HCT116 (cell line): ENCODE results near the gene AMPD3. TPM values are rescaled to one million over a fixed set of nuclear protein-coding genes. Genes with fewer than 3 reads are reported as not detected.

Experiments used
- ATAC-seq: fragments of 200-7000 bp; cut with Tn5 transposase; 2 replicates; pipeline ENCODE4 v1.9.1; 2020; ENCODE audit warnings: mild to moderate bottlenecking, moderate library complexity
- BruUV-seq: library from RNA; stranded (reverse); fragments of 400-500 nt; replicated peaks from 2 replicates; lab custom pipeline; 2021; lab: Mats Ljungman, UMichigan
- CTCF ChIA-PET: fragments of 300-600 bp; sonication (Branson Sonifier 250); formaldehyde crosslinking; loops from one replicate; lab custom pipeline; 2021; ENCODE audit warnings: antibody characterized with exemption; lab: Charles Lee
- POLR2A ChIA-PET: fragments of 300-600, 350-600 bp; sonication (Branson Sonifier 250); formaldehyde crosslinking; loops from one replicate; lab custom pipeline; 2021; ENCODE audit warnings: antibody characterized with exemption; lab: Charles Lee
- RAD21 ChIA-PET, 2 experiments: fragments of 300-600 bp; sonication (Branson Sonifier 250); formaldehyde crosslinking; loops; one replicate each; lab custom pipeline; 2023; ENCODE audit warnings: low total read pairs in 2 of 2; ENCODE audit not compliant: uncharacterized antibody in 2 of 2, unreplicated experiment in 2 of 2, low non-redundant PET in 1 of 2; lab: Charles Lee
- DNase-seq: peaks from one replicate; pipeline ENCODE4 v3.0.0-alpha.2; 2010; ENCODE audit warnings: low read depth, low spot score
- H2AFZ ChIP-seq: fragments of 200-600 bp; shearing (Covaris generic), sonication (generic); 2 replicates; pipeline ENCODE4 v1.6.1; 2017; ENCODE audit warnings: low read depth, mixed run types, mixed read lengths, antibody characterized with exemption, low read length; ENCODE audit not compliant: poor library complexity, severe bottlenecking
- H3K27ac ChIP-seq: 2 replicates; pipeline ENCODE4 v1.5.1; 2012; ENCODE audit warnings: low read depth, low read length
- H3K27me3 ChIP-seq: fragments of 200-600 bp; sonication (generic); 2 replicates; pipeline ENCODE4 v1.6.1; 2016; ENCODE audit warnings: mixed run types, low read length, mixed read lengths; ENCODE audit not compliant: insufficient read depth
- H3K36me3 ChIP-seq, 2 experiments: fragments of 200-500 bp in 1 of 2; fragments of 200-600 bp in 1 of 2; sonication (Bioruptor generic) in 1 of 2; sonication (generic) in 1 of 2; 2 replicates each; pipeline versions ENCODE4 v1.5.1 to v1.6.1; 2014 to 2016; ENCODE audit warnings: low read length in 2 of 2, inconsistent platforms in 1 of 2, mixed read lengths in 1 of 2, mixed run types in 1 of 2; ENCODE audit not compliant: insufficient read depth in 2 of 2, control insufficient read depth in 1 of 2
- H3K4me1 ChIP-seq, 2 experiments: fragments of 200-600 bp in 1 of 2; sonication (generic) in 1 of 2; 2 replicates each; pipeline versions ENCODE4 v1.5.1 to v1.6.1; 2012 to 2017; ENCODE audit warnings: low read length in 2 of 2, inconsistent platforms in 1 of 2, mild to moderate bottlenecking in 1 of 2, mixed read lengths in 1 of 2, mixed run types in 1 of 2, moderate library complexity in 1 of 2; ENCODE audit not compliant: insufficient read depth in 2 of 2, control insufficient read depth in 1 of 2
- H3K4me2 ChIP-seq: fragments of 200-600 bp; sonication (generic); 2 replicates; pipeline ENCODE4 v1.6.1; 2017; ENCODE audit warnings: mixed run types, low read length, mixed read lengths
- H3K4me3 ChIP-seq, 2 experiments: fragments of 200-600 bp in 1 of 2; sonication (generic) in 1 of 2; replicated peaks in 1 of 2; 2 replicates each; pipeline ENCODE4 v1.5.1; 2011 to 2016; ENCODE audit warnings: low read length in 2 of 2, control low read depth in 1 of 2, low read depth in 1 of 2, mild to moderate bottlenecking in 1 of 2, mixed read lengths in 1 of 2, mixed run types in 1 of 2
- H3K79me2 ChIP-seq: fragments of 200-600 bp; sonication (generic); 2 replicates; pipeline ENCODE4 v1.6.1; 2017; ENCODE audit warnings: mild to moderate bottlenecking, mixed run types, low read length, moderate library complexity, mixed read lengths; ENCODE audit not compliant: insufficient read depth
- H3K9ac ChIP-seq: fragments of 200-600 bp; sonication (generic); 2 replicates; pipeline ENCODE4 v1.6.1; 2016; ENCODE audit warnings: low read length, mixed read lengths
- H3K9me2 ChIP-seq: fragments of 200-600 bp; sonication (generic), shearing (Covaris generic); 2 replicates; pipeline ENCODE4 v1.6.1; 2017; ENCODE audit warnings: mixed run types, mild to moderate bottlenecking, moderate library complexity; ENCODE audit not compliant: insufficient read depth
- H3K9me3 ChIP-seq, 2 experiments: fragments of 200-500 bp in 1 of 2; fragments of 200-600 bp in 1 of 2; sonication (Bioruptor generic) in 1 of 2; sonication (generic) in 1 of 2; 2 replicates each; pipeline ENCODE4 v1.6.1; 2014 to 2017; ENCODE audit warnings: low read length in 2 of 2, mixed read lengths in 2 of 2, inconsistent platforms in 1 of 2, low read depth in 1 of 2, mild to moderate bottlenecking in 1 of 2, mixed run types in 1 of 2, moderate library complexity in 1 of 2; ENCODE audit not compliant: control insufficient read depth in 1 of 2, insufficient read depth in 1 of 2
- H4K20me1 ChIP-seq: fragments of 200-600 bp; sonication (generic), shearing (Covaris generic); 2 replicates; pipeline ENCODE4 v1.6.1; 2017; ENCODE audit warnings: mixed run types, mild to moderate bottlenecking, moderate library complexity; ENCODE audit not compliant: insufficient read depth
- CTCF ChIP-seq, 3 experiments: fragments of 200-600 bp in 1 of 3; sonication (generic) in 1 of 3; IDR thresholded peaks in 2 of 3; conservative IDR thresholded peaks in 1 of 3; 2 replicates each; pipeline ENCODE4 v1.5.1; 2012 to 2017; ENCODE audit warnings: low read depth in 2 of 3, low read length in 2 of 3, antibody characterized with exemption in 1 of 3, borderline replicate concordance in 1 of 3, control low read depth in 1 of 3, mild to moderate bottlenecking in 1 of 3, mixed read lengths in 1 of 3, mixed run types in 1 of 3, moderate library complexity in 1 of 3; ENCODE audit not compliant: insufficient read depth in 1 of 3
- ELF1 ChIP-seq: IDR thresholded peaks from 2 replicates; pipeline ENCODE4 v1.6.1; 2012; ENCODE audit warnings: low read depth, borderline replicate concordance
- EZH2 ChIP-seq: fragments of 200-600 bp; sonication (generic); IDR thresholded peaks from 2 replicates; pipeline ENCODE4 v1.6.1; 2017; ENCODE audit warnings: antibody characterized with exemption, mixed run types
- EZH2phosphoT487 ChIP-seq: fragments of 200-600 bp; IDR thresholded peaks from 2 replicates; pipeline ENCODE4 v1.6.1; 2018; ENCODE audit warnings: antibody characterized with exemption, borderline replicate concordance
- JUND ChIP-seq: IDR thresholded peaks from 2 replicates; pipeline ENCODE4 v1.6.1; 2012
- POLR2A ChIP-seq: IDR thresholded peaks from 2 replicates; pipeline ENCODE4 v1.7.0; 2011; ENCODE audit warnings: borderline replicate concordance; ENCODE audit not compliant: insufficient read depth, insufficient read length; ENCODE audit errors: extremely low read depth
- RAD21 ChIP-seq: IDR thresholded peaks from 2 replicates; pipeline ENCODE4 v1.6.1; 2012; ENCODE audit warnings: low read depth, mild to moderate bottlenecking
- SRF ChIP-seq: IDR thresholded peaks from 2 replicates; pipeline ENCODE4 v1.6.1; 2012; ENCODE audit warnings: low read depth
- YY1 ChIP-seq: IDR thresholded peaks from 2 replicates; pipeline ENCODE4 v1.6.1; 2011; ENCODE audit warnings: low read length, low read depth, moderate library complexity, mild to moderate bottlenecking; ENCODE audit not compliant: insufficient replicate concordance; ENCODE audit errors: extremely low read depth
- ZNF274 ChIP-seq: fragments of 200-500 bp; sonication (Bioruptor generic); IDR thresholded peaks from 2 replicates; pipeline ENCODE4 v1.6.1; 2014; ENCODE audit warnings: mild to moderate bottlenecking, low read depth, low read length, inconsistent platforms
- intact Hi-C: fragments of 100-400 bp; cut with micrococcal nuclease; formaldehyde crosslinking; loops from 2 replicates; pipeline ENCODE4 v1.10.0; 2022
- total RNA-seq: library from RNA; stranded (reverse); gene quantifications from one replicate; pipeline ENCODE4 v1.2.1, GENCODE V29; 2021; ENCODE audit not compliant: unreplicated experiment
- TF ChIP-seq, protein P1 (sequence below): IDR thresholded peaks from 2 replicates; pipeline ENCODE4 v1.6.1; 2011; ENCODE audit warnings: mild to moderate bottlenecking, low read length, moderate library complexity; ENCODE audit not compliant: insufficient replicate concordance; ENCODE audit errors: extremely low read depth
- TF ChIP-seq, protein P2 (sequence below): IDR thresholded peaks from 2 replicates; pipeline ENCODE4 v1.6.1; 2012

The AMPD3 gene
- total RNA-seq, 1 experiment from 2014 or later: 25.9 TPM

DNA sequence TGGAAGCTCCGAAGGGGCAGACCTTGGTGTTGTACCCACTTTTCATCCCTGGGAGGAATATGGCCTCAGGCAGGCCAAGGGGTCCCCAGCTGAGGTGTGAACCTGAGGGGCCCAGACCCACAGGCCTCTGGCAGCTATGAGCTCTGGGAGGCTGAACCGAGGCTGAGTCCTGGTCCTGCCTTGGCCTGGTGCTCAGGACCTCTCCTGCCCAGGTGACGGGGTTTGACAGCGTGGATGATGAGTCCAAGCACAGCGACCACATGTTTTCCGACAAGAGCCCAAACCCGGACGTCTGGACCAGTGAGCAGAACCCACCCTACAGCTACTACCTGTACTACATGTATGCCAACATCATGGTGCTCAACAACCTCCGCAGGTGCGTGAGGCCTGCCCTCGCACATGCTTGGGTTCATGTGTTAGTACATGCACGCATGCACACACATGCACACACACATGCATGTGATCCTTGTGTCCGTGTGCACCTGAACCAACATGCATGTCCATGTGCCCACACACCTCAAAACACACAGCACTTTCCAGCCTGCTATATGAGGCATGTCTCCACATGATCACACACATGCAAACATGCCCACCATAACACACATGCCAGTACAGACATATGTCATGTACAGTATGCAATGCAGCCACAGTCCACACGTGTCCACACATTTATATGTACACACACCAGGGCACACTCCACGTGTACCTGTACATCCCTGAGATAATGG lies 45.0 kb downstream of the AMPD3 start:
- no peaks in the 10 kb centered on the region for H3K4me1 ChIP-seq
- no peak overlapping the region for H3K4me2 ChIP-seq
- no peaks in the 10 kb centered on the region for H3K9me3 ChIP-seq
- no peak for DNase-seq
- H3K9ac ChIP-seq: no peak overlapping the region
- CTCF ChIA-PET: no interaction called here
- H3K27me3 ChIP-seq: no peaks in the 10 kb centered on the region
- no peak overlapping the region for H2AFZ ChIP-seq
- H3K9me2 ChIP-seq: no peaks in the 10 kb centered on the region
- no peak overlapping the region for H3K4me3 ChIP-seq
- no peak overlapping the region for H3K27ac ChIP-seq
- no peak for ATAC-seq
- H3K79me2 ChIP-seq: no peaks in the 10 kb centered on the region
- RAD21 ChIA-PET: no interaction called here
- H4K20me1 ChIP-seq: no peaks in the 10 kb centered on the region
- no TSS peak for BruUV-seq
- H3K36me3 ChIP-seq: peaks cover 6 to 55% of the 10 kb centered on the region in 2 experiments
- POLR2A ChIA-PET: no interaction called here
- intact Hi-C loops: no loop called here
- TF ChIP-seq POLR2A: no peak
- TF ChIP-seq ZNF274: no peak
- TF ChIP-seq ELF1: no peak
- no peak for TF ChIP-seq JUND
- TF ChIP-seq SRF: no peak
- TF ChIP-seq EZH2phosphoT487: no peak
- no peak for TF ChIP-seq RAD21
- no peak for TF ChIP-seq CTCF (IDR thresholded peaks at IDR 0.05 in 2 of 3, conservative IDR thresholded peaks at IDR 0.05 in 1 of 3; ENCODE audit: borderline replicate concordance in 1 of 3, insufficient read depth in 1 of 3, low read depth in 2 of 3, low read length in 2 of 3)
- TF ChIP-seq EZH2: no peak
- TF ChIP-seq YY1: no peak
- TF ChIP-seq, protein P1, sequence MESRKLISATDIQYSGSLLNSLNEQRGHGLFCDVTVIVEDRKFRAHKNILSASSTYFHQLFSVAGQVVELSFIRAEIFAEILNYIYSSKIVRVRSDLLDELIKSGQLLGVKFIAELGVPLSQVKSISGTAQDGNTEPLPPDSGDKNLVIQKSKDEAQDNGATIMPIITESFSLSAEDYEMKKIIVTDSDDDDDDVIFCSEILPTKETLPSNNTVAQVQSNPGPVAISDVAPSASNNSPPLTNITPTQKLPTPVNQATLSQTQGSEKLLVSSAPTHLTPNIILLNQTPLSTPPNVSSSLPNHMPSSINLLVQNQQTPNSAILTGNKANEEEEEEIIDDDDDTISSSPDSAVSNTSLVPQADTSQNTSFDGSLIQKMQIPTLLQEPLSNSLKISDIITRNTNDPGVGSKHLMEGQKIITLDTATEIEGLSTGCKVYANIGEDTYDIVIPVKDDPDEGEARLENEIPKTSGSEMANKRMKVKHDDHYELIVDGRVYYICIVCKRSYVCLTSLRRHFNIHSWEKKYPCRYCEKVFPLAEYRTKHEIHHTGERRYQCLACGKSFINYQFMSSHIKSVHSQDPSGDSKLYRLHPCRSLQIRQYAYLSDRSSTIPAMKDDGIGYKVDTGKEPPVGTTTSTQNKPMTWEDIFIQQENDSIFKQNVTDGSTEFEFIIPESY: no peak
- TF ChIP-seq, protein P2, sequence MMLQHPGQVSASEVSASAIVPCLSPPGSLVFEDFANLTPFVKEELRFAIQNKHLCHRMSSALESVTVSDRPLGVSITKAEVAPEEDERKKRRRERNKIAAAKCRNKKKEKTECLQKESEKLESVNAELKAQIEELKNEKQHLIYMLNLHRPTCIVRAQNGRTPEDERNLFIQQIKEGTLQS: no peak
